NOMO-1 (cell line): ENCODE results near the gene PORCN.
A peak's percentile ranks its signal among the peaks of the same experiment; 100 is the strongest.
"Not testable (repeated sequence)": the region's sequence is repeated elsewhere in the genome, so short reads cannot be mapped to it uniquely, and the experiment has no call there.

Source experiments
- DNase-seq, 2 experiments: peaks; one replicate each; lab custom pipeline; 2025; ENCODE audit not compliant: unreplicated experiment in 2 of 2; lab: John Stamatoyannopoulos, UW

Gene PORCN

GRCh38 chrX:48509245-48509590 is 426 bp downstream of the PORCN start:
- no peak for DNase-seq

- DNase-seq: no peak
Observed at GRCh38 chrX:48509619-48510018, 827 bp downstream of the PORCN start.

- no peak for DNase-seq
Observed at GRCh38 chrX:48511560-48511959, 2.8 kb downstream of the PORCN start.

GRCh38 chrX:48512371-48512935 is 3.7 kb downstream of the PORCN start:
- DNase-seq: no peak

- no peak for DNase-seq
Observed at GRCh38 chrX:48513670-48514069, 4.9 kb downstream of the PORCN start.

GRCh38 chrX:48514126-48514806 is 5.5 kb downstream of the PORCN start:
- no peak for DNase-seq

- no peak for DNase-seq
Observed at GRCh38 chrX:48514868-48515460, 6.2 kb downstream of the PORCN start.

GRCh38 chrX:48515842-48516241 is 7.0 kb downstream of the PORCN start:
- DNase-seq: no peak

GRCh38 chrX:48516285-48516684 is 7.5 kb downstream of the PORCN start:
- no peak for DNase-seq

GRCh38 chrX:48516987-48517386 is 8.2 kb downstream of the PORCN start:
- no peak for DNase-seq

GRCh38 chrX:48519481-48519880 is 10.7 kb downstream of the PORCN start:
- not testable (repeated sequence) for DNase-seq

- DNase-seq: no peak
Observed at GRCh38 chrX:48520455-48520854, 11.7 kb downstream of the PORCN start.

GRCh38 chrX:48520976-48521352 is 12.2 kb downstream of the PORCN start:
- DNase-seq: no peak

- DNase-seq: peak; percentile 89 to 95
Observed at GRCh38 chrX:48521353-48522243, 12.8 kb downstream of the PORCN start, which contains the start of gene EBP. TSS of gene EBP (plus strand) at chrX:48521808. CDS start at chrX:48523772, 1,964 bp downstream.

- DNase-seq: no peak
Observed at GRCh38 chrX:48522291-48522690, 13.5 kb downstream of the PORCN start.

- no peak for DNase-seq
Observed at GRCh38 chrX:48523682-48524081, 14.9 kb downstream of the PORCN start.

GRCh38 chrX:48525853-48526252 is 17.1 kb downstream of the PORCN start:
- DNase-seq: not testable (repeated sequence)

- no peak for DNase-seq
Observed at GRCh38 chrX:48530736-48531135, 21.9 kb downstream of the PORCN start.

- no peak for DNase-seq
Observed at GRCh38 chrX:48531358-48531959, 22.7 kb downstream of the PORCN start.

GRCh38 chrX:48532161-48532560 is 23.4 kb downstream of the PORCN start:
- no peak for DNase-seq

GRCh38 chrX:48533165-48533564 is 24.4 kb downstream of the PORCN start:
- DNase-seq: no peak
